Measurements from ENCODE around the gene PEAR1.

- TF ChIP-seq CTCF (IDR thresholded peaks at IDR 0.05 in 2 of 3, conservative IDR thresholded peaks at IDR 0.05 in 1 of 3; ENCODE audit: borderline replicate concordance in 1 of 3, insufficient read depth in 1 of 3, low read depth in 2 of 3, low read length in 2 of 3), result no peak
- TF ChIP-seq POLR2A (IDR thresholded peaks at IDR 0.05; ENCODE audit: borderline replicate concordance, extremely low read depth, insufficient read depth, insufficient read length), result no peak
- no peak for TF ChIP-seq ZBTB33 (IDR thresholded peaks at IDR 0.05; ENCODE audit: extremely low read depth, insufficient replicate concordance, low read length)
- TF ChIP-seq POLR2AphosphoS5 (IDR thresholded peaks at IDR 0.05; ENCODE audit: low read depth, low read length), result no peak
- no peak for TF ChIP-seq EZH2phosphoT487 (IDR thresholded peaks at IDR 0.05; ENCODE audit: borderline replicate concordance)
- no peak for TF ChIP-seq RAD21 (IDR thresholded peaks at IDR 0.05; ENCODE audit: low read depth)
- no peak for TF ChIP-seq REST (IDR thresholded peaks at IDR 0.05; ENCODE audit: low read depth)
- TF ChIP-seq ZNF274 (IDR thresholded peaks at IDR 0.05; ENCODE audit: low read depth, low read length), result no peak
- no peak for TF ChIP-seq SP1 (IDR thresholded peaks at IDR 0.05; ENCODE audit: low read depth)
- TF ChIP-seq MAX (IDR thresholded peaks at IDR 0.05), result no peak
- no peak for TF ChIP-seq EZH2 (IDR thresholded peaks at IDR 0.05)
- no peak for TF ChIP-seq CEBPB (IDR thresholded peaks at IDR 0.05; ENCODE audit: low read depth)
These were observed 64.8 kb downstream of the PEAR1 start for GRCh38 chr1:156958247-156958714.
